GM19455 (cell line): ENCODE data around the gene SAA1.

Experiments
- ATAC-seq: cut with Tn5 transposase; IDR thresholded peaks from one replicate; pipeline ENCODE4 v1.9.1; 2021; ENCODE audit not compliant: unreplicated experiment

SAA1 gene

GRCh38 chr11:18308242-18308641 lies 42.2 kb downstream of the SAA1 start:
- ATAC-seq: no peak

DNA sequence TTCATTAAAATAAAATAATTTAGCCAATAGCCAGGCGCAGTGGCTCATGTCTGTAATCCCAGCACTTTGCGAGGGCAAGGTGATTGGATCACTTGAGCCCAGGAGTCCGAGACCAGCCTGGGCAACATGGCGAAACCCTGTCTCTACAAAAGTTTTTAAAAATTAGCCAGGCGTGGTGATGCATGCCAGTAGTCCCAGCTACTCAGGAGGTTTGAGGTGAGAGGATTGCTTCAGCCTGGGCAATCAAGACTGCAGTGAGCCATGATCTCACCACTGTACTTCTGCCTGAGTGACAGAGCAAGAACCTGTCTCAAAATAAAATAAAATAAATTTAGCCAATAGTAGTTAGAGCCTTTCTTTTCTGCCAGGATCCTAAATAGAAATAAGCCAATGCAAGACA lies 43.6 kb downstream of the SAA1 start:
- ATAC-seq: no peak

- no peak for ATAC-seq
Observed at GRCh38 chr11:18310800-18311340, 44.8 kb downstream of the SAA1 start.

DNA sequence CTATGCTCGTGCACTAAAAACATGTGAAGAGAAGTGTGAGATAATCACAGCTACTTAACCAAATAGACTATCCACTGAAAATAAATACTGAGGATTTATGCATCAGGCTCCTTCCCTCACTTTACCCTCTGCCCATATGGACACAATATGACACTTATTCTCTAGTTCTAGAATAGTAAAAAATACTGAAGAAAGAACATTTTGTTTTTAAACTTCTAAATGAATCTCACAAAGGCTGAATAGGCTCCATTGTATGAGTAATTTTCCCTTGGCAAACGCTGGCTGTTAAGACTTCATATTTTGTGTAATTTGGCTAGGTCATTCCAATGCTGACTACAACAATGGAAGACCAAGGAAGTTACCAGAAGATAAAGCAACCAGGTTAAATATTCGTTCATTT lies 45.9 kb downstream of the SAA1 start:
- ATAC-seq: no peak

DNA sequence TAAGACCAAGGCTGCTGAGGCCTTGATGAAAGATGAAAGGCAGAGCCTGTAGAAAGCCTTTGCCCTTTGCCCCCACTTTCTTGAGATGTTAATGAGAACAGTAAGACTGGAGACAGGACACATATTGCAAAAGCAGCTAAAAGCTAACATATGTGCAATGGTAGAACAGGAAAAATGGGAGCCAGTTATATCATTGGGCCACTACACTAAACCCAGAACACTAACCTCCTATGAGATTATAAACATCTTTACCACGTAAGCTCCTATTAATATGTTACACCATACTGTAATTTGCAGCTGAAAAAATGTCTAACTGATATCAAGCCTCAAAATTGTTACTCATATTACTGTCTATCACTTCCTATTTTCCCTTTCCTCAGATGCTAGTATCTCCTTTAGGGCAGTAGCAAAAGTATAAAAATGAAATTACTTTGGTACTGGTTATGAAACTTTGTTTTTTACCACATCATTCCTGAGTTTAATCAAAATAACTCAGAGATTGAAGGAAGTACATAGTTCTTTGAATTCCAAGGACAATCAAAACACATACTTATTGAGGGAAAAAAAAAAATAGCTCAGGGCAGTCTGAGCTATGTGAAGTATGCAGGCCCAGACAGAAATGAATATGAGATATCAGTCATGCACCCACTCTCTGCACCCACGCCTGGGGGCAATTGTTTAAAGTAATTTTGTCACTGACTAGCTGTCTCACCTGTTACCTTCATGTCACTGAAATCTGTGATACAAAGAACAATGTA lies 46.8 kb downstream of the SAA1 start:
- ATAC-seq: no peak

DNA sequence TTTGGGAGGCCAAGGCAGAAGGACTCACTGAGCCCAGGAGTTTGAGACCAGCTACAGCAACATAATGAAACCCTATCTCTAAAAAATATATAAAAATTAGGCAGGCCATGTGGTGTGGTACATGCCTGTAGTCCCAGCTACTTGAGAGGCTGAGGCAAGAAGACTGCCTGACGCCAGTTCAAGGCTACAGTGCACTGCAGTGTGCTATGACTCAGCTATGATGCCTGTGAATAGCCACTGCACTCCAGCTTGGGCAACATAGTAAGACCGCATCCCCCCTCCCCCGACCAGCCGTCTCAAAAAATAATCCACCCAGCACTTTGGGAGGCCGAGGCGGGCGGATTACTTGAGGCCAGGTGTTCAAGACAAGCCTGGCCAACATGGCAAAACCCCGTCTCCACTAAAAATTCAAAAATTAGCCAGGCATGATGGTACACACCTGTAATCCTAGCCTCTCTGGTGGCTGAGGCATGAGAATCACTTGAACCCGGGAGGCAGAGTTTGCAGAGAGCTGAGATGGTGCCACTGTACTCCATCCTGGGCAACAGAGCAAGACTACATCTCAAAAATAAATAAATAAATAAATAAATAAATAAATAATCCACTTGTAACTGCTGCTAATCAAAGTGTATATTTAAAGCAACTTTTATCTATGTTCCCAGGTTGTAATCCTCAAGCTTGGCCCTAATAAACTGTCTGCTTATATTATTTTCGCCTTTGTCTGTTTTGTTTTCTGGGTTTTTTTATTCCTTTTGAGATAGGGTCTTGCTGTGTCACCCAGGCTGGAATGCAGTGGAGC lies 48.1 kb downstream of the SAA1 start:
- no peak for ATAC-seq

DNA sequence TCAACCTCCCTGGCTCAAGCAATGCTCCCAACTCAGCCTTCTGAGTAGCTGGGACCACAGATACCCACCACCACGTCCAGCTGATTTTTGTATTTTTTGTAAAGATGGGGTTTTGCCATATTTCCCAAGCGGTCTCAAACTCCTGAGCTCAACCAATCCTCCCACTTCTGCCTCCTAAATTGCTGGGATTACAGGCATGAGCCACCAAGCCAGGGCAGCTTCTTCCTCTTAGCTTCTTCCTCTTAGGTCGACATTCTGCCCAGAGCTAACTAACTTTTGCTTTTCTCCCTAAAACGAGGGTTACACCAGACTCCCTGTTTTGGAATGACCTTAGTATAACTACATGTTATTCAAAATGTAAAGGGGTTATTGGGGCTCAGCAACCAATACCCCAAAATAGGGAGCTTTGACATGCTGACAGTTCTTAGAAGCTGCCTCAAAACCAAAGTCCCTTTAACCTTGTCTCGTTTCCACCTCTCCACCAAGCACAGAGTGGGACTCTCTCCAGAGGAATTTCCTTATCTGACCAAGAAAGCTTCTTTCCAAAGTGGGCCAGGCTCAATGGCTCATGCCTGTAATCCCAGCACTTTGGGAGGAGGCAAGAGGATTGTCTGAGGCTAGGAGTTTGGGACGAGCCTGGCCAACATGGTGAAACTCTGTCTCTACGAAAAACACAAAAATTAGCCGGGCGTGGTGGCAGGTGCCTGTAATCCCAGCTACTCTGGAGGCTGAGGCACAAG lies 48.9 kb downstream of the SAA1 start:
- ATAC-seq: no peak

DNA sequence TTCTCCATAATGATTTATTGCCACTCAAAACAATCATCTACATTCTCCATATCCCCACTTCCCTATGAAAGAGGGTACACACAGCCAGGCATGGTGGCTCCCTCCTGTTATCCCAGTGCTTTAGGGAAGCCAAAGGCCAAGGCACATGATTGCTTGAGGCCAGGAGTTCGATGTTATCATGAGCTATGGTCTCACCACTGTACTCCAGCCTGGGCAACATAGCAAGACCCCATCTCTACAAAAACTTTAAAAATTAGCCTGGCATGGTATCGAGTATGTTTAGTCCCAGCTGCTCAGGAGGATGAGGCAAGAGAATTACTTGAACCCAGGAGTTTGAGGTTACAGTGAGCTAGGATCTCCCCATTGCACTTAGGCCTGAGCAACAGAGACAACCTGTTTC lies 49.8 kb downstream of the SAA1 start:
- ATAC-seq: no peak

DNA sequence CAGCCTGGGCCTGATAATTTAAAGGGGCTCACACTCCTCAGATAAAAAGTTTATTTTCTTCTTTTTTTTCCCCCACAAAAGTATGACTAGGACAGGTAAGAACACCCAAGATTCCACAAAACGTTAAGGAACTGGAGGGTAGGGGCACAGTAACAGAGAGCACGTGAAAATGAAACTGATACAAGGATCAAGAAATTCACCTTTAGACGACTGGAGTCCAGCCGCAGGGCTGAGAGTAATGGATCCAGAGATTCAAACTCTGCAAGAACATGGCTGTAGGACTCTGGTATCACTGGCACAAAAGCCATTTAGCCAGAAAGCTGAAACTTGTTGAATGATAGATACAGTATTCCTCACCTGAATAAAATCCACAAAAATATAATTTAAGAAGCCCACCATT lies 51.5 kb downstream of the SAA1 start:
- ATAC-seq: no peak
